Stimulated activated CD8-positive, alpha-beta memory T cell treated with anti-CD3 and anti-CD28 coated beads, Interleukin-12 subunit alpha, Interleukin-12 subunit beta, amount 100 ng/mL, for 1 hour (primary cell): ENCODE data around the gene SELENOO.

ENCODE experiments used
- DNase-seq: peaks from one replicate; pipeline ENCODE4 v3.0.0-alpha.2; 2020; ENCODE audit warnings: low read depth

Gene SELENOO

GRCh38 chr22:50173311-50173982 is 27.4 kb upstream of the SELENOO start:
- no peak for DNase-seq

GRCh38 chr22:50173983-50174355 is 26.8 kb upstream of the SELENOO start:
- no peak for DNase-seq

- no peak for DNase-seq
Observed at GRCh38 chr22:50174382-50175190, 26.2 kb upstream of the SELENOO start.

- no peak for DNase-seq
Observed at GRCh38 chr22:50175191-50175461, 25.7 kb upstream of the SELENOO start.

- no peak for DNase-seq
Observed at GRCh38 chr22:50175921-50176849, 24.6 kb upstream of the SELENOO start.

- DNase-seq, result no peak
Observed at GRCh38 chr22:50176850-50177536, 23.8 kb upstream of the SELENOO start.

GRCh38 chr22:50177537-50178470 is 23.0 kb upstream of the SELENOO start:
- DNase-seq, result no peak

- no peak for DNase-seq
Observed at GRCh38 chr22:50178471-50178864, 22.3 kb upstream of the SELENOO start.

- DNase-seq, result no peak
Observed at GRCh38 chr22:50178871-50179869, 21.6 kb upstream of the SELENOO start.

- DNase-seq, result no peak
Observed at GRCh38 chr22:50179937-50180726, 20.7 kb upstream of the SELENOO start.

GRCh38 chr22:50180727-50181521 is 19.9 kb upstream of the SELENOO start:
- no peak for DNase-seq

GRCh38 chr22:50182176-50183081 is 18.4 kb upstream of the SELENOO start:
- no peak for DNase-seq

GRCh38 chr22:50183141-50183971 is 17.5 kb upstream of the SELENOO start:
- no peak for DNase-seq

- DNase-seq, result no peak
Observed at GRCh38 chr22:50184004-50184901, 16.6 kb upstream of the SELENOO start.

GRCh38 chr22:50184902-50185374 is 15.9 kb upstream of the SELENOO start:
- DNase-seq, result no peak
